Lower leg skin (tissue), 4 donors: ENCODE measurements around the gene HEY2. TPM values are rescaled to one million over a fixed set of nuclear protein-coding genes. Genes with fewer than 3 reads are reported as not detected.

Experiments
- DNase-seq, 2 donors: peaks; one replicate each; pipeline ENCODE4 v3.0.0-alpha.2; 2019; ENCODE audit warnings: low spot score in 2 of 2
- H3K4me3 ChIP-seq: fragments of 200-600 bp; sonication (generic); 2 replicates; pipeline ENCODE4 v1.5.1; 2017; ENCODE audit warnings: mild to moderate bottlenecking, low read depth; ENCODE audit not compliant: poor library complexity, severe bottlenecking
- CTCF ChIP-seq, 3 donors: fragments of 450-650 bp; IDR thresholded peaks; one replicate each; pipeline ENCODE4 v1.5.1; 2016; ENCODE audit warnings: antibody characterized with exemption in 3 of 3, mild to moderate bottlenecking in 3 of 3, moderate library complexity in 2 of 3
- POLR2A ChIP-seq, 2 donors: fragments of 450-650 bp; IDR thresholded peaks; one replicate each; pipeline ENCODE4 v1.6.1; 2016 to 2017; ENCODE audit warnings: antibody characterized with exemption in 2 of 2, mild to moderate bottlenecking in 1 of 2, moderate library complexity in 1 of 2
- WGBS, 2 donors: methylation state at CpG; one replicate each; pipeline ENCODE4 v1.1.5; 2018; 5-methylcytosine and 5-hydroxymethylcytosine counted together
- intact Hi-C: fragments of 100-400 bp; cut with DNase I; formaldehyde crosslinking; loops from one replicate; pipeline ENCODE4 v1.15.0; 2023; ENCODE audit warnings: low total_unique reads
- total RNA-seq, 4 donors: library from RNA; depleted of rRNA; stranded (reverse); fragments of >200 nt; gene quantifications; one replicate each; pipeline ENCODE4 v1.1.0, GENCODE V29; 2016

The HEY2 gene
- total RNA-seq, 4 donors from 2014 or later = 0.65 to 2.9 (median 1.5) TPM

- WGBS, 2 donors = 76 to 84% methylated on average over 2 of the region's 2 CpGs
Observed at GRCh38 chr6:125714441-125715090, 34.9 kb upstream of the HEY2 start.

GRCh38 chr6:125717120-125717731 lies 32.2 kb upstream of the HEY2 start:
- TF ChIP-seq POLR2A (IDR thresholded peaks at IDR 0.05) (no peak), CTCF (IDR thresholded peaks at IDR 0.05) (no peak)
- DNase-seq = no peak
- intact Hi-C loops = no loop called here
- no peak overlapping the region for H3K4me3 ChIP-seq
- 72 to 74% methylated on average over 2 of the region's 2 CpGs for WGBS, 2 donors

More at GRCh38 chr6:125714441-125715090, 34.9 kb upstream of the HEY2 start:
- H3K4me3 ChIP-seq = no peak overlapping the region
- TF ChIP-seq POLR2A (IDR thresholded peaks at IDR 0.05) (no peak), CTCF (IDR thresholded peaks at IDR 0.05) (no peak)
- intact Hi-C loops = no loop called here
- no peak for DNase-seq

GRCh38 chr6:125718109-125718508 lies 31.3 kb upstream of the HEY2 start:
- no peak for DNase-seq
- intact Hi-C loops = no loop called here
- 81 to 90% methylated on average over 2 of the region's 2 CpGs for WGBS, 2 donors
- no peak overlapping the region for H3K4me3 ChIP-seq
- TF ChIP-seq CTCF (IDR thresholded peaks at IDR 0.05) = no peak
- TF ChIP-seq POLR2A (IDR thresholded peaks at IDR 0.05) = no peak

GRCh38 chr6:125722886-125723285 lies 26.5 kb upstream of the HEY2 start:
- TF ChIP-seq POLR2A (IDR thresholded peaks at IDR 0.05) = no peak
- no peak overlapping the region for H3K4me3 ChIP-seq
- intact Hi-C loops = no loop called here
- DNase-seq = no peak

- DNase-seq = no peak
- H3K4me3 ChIP-seq = no peak overlapping the region
- TF ChIP-seq CTCF (IDR thresholded peaks at IDR 0.05) = no peak
- no peak for TF ChIP-seq POLR2A (IDR thresholded peaks at IDR 0.05)
- intact Hi-C loops = no loop called here
Observed at GRCh38 chr6:125727216-125727615, 22.2 kb upstream of the HEY2 start.

GRCh38 chr6:125728739-125729138 lies 20.7 kb upstream of the HEY2 start:
- TF ChIP-seq POLR2A (IDR thresholded peaks at IDR 0.05) (no peak), CTCF (IDR thresholded peaks at IDR 0.05) (no peak)
- DNase-seq = no peak
- H3K4me3 ChIP-seq = no peak overlapping the region
- WGBS, 2 donors = 77 to 100% methylated on average over 1 of the region's 1 CpG
- intact Hi-C loops = no loop called here
